Mucosa of rectum (tissue), 2 donors: ENCODE data around the gene RCOR1.

ENCODE experiments used
- H3K27ac ChIP-seq, 2 donors: one replicate each; pipeline ENCODE4 v1.7.0; 2013; ENCODE audit warnings: inconsistent platforms in 2 of 2, low read depth in 2 of 2, low read length in 2 of 2
- H3K27me3 ChIP-seq, 2 donors: one replicate each; pipeline ENCODE4 v1.7.0; 2013; ENCODE audit warnings: low read length in 2 of 2; ENCODE audit not compliant: control insufficient read depth in 2 of 2, insufficient read depth in 2 of 2
- H3K36me3 ChIP-seq, 2 donors: one replicate each; pipeline ENCODE4 v1.7.0; 2013; ENCODE audit warnings: low read length in 2 of 2; ENCODE audit not compliant: control insufficient read depth in 2 of 2, insufficient read depth in 2 of 2
- H3K4me1 ChIP-seq, 2 donors: one replicate each; pipeline ENCODE4 v1.7.0; 2013; ENCODE audit warnings: low read length in 2 of 2, mild to moderate bottlenecking in 1 of 2; ENCODE audit not compliant: control insufficient read depth in 2 of 2, insufficient read depth in 2 of 2
- H3K4me3 ChIP-seq, 2 donors: one replicate each; pipeline ENCODE4 v1.7.0; 2013; ENCODE audit warnings: low read length in 2 of 2
- H3K9ac ChIP-seq, 2 donors: one replicate each; pipeline ENCODE4 v1.7.0; 2013; ENCODE audit warnings: low read length in 2 of 2, low read depth in 1 of 2, mild to moderate bottlenecking in 1 of 2
- H3K9me3 ChIP-seq, 2 donors: one replicate each; pipeline ENCODE4 v1.7.0; 2013; ENCODE audit warnings: low read length in 2 of 2; ENCODE audit not compliant: control insufficient read depth in 2 of 2
- donor health status: healthy.
- donor health status: Normal muscosa, but diverticular disease.

Gene RCOR1

DNA sequence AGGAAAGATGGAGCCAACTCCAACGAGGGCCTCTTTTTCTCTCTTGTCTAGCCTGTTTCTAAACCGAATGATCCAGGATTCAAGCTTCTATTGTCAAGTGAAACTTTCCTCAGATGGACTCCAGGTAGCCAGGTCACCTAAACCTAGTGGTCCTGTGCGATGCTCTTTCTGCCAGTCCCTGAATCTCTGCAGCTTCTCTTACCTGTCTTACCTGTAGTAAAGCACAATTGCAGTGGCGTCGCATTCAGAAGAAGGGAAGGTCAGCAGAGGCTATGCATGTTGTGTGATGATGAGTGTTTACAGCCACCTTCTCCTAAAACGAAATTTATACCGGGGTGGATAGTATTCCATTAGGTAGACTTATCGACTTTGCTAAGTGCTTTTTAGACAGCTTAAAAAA lies 137.4 kb downstream of the RCOR1 start:
- Histone ChIP-seq H3K27ac (no peak overlapping the region), H3K4me1 (no peaks in the 10 kb centered on the region), H3K4me3 (no peak overlapping the region), H3K9ac (no peak overlapping the region), H3K9me3 (no peaks in the 10 kb centered on the region), H3K27me3 (no peaks in the 10 kb centered on the region), H3K36me3 (peaks cover 26 to 43% of the 10 kb centered on the region in 2 donors)

DNA sequence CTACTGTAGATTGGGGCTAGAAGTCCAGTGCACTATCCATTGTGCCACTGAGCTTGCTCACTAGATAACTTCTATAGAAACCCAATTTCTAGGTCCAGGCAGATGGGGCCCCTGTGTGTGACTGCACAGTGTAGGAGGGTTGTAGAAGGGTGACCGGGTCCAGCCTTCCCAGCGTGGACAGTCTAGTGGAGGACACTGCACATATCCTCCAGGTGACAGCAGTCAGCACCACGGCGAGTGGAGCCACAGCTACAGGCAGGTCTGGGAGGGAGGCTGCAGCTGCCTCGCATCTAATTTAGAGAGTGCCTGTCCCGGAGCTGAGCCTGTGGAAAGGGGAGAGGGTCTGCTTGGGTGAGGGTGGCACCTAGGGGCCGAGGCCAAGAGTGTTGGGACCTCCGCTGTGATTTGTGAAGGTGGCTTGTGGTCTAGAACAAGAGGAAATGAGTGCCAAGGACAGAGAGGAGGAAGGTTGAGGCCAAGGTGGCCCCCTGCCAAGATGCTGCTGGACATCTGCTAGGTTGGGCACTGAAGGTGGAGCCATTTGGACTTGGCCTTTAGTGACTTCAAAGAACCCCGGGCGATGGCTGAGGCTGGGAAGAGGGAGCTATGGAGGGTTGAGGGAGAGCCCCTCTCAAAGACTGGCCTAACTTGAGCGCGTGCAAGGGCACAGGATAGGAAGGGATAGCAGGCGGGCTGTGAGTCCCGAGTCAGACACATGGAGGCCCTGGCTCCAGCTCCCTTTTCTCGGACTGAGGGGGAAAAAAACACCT lies 138.8 kb downstream of the RCOR1 start:
- H3K36me3 ChIP-seq = peaks cover 21 to 38% of the 10 kb centered on the region in 2 donors
- H3K4me3 ChIP-seq = no peak overlapping the region
- no peaks in the 10 kb centered on the region for H3K27me3 ChIP-seq
- no peak overlapping the region for H3K27ac ChIP-seq
- H3K9ac ChIP-seq = no peak overlapping the region
- H3K9me3 ChIP-seq = no peaks in the 10 kb centered on the region
- no peaks in the 10 kb centered on the region for H3K4me1 ChIP-seq

DNA sequence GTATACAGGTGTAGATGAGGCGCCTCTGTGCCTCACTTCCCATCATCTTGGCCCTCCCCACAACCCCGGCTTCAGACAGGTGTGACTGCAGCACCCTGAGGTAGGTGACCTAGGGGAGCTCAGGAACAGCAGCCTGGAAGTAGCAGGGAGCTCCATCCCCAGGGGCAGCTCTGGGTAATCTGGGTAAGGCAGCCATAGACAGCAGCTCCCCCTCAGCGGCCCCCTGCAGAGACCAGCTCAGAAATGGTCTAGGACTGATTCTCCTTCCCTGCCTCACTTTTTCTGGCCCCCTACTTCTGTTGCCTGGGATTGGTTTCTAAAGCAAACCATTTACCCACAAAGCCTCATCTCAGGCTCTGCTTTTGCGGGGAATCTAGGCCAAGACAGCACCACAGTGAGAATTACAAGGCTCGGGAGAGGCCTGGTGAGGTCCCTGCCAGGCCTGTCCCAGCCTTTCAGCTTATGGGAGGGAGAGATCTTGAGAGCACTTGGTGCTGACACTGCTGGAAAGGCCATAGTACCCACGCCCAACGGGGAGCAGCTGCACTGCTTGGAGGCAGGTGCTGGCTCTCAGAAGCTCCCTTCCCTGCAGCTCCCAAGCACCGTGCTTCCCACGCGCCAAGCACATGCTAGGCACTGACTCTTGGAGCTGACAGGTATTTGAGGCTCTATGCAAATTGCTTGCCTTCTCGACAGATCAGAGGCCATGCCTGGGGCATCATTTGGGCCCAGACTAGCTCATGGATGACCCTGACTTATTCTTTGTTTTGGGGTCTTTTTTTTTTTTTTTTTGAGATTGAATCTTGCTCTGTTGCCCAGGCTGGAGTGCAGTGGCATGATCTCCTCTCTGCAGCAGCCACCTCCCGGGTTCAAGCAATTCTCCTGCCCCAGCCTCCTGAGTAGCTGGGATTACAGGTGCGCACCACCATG lies 139.7 kb downstream of the RCOR1 start:
- Histone ChIP-seq H3K4me1 (no peaks in the 10 kb centered on the region), H3K36me3 (peaks cover 19 to 33% of the 10 kb centered on the region in 2 donors), H3K9me3 (no peaks in the 10 kb centered on the region), H3K27ac (no peak overlapping the region), H3K27me3 (no peaks in the 10 kb centered on the region), H3K9ac (no peak overlapping the region), H3K4me3 (no peak overlapping the region)

DNA sequence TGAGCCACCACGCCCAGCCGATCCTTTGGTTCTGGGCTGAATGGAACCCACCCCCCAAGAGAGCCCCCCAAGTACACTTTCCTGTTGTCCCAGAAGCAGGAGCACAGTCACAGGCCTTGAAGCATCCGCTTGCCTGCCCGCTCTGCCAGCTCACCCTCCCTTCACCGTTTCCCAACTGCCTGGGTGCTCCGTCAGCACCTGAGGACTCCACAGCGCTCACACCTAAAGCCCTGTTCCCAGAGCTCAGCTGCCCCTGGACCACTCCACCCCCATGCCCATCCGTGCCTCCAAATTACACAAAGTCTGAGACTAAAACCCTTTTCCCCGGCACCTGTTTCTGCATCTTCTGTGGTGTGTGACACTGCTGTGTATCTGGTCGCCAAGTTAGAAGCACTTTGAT lies 140.5 kb downstream of the RCOR1 start:
- H3K4me3 ChIP-seq = no peak overlapping the region
- H3K36me3 ChIP-seq = peaks cover 17 to 26% of the 10 kb centered on the region in 2 donors
- no peaks in the 10 kb centered on the region for H3K27me3 ChIP-seq
- H3K27ac ChIP-seq = no peak overlapping the region
- no peaks in the 10 kb centered on the region for H3K4me1 ChIP-seq
- H3K9ac ChIP-seq = no peak overlapping the region
- H3K9me3 ChIP-seq = no peaks in the 10 kb centered on the region

DNA sequence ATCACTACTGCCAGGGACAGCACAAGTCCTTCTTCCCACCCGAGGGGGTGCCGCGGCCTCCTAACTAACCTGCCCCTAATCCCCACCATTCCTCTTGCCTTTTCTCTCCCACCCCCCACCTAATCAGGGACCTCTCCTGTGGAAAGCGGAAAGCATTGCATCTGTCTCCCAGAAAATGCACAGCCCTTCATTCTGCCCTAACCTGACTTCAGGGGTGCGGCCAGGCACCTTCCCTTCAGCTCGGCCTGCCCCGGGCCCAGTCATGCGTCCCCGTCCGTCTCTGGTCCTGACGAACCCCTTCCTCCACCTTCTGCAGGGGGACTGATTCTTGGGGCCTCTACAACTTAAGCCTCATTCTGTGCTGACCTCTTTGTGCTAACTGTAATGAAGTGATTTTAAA lies 140.9 kb downstream of the RCOR1 start:
- no peak overlapping the region for H3K4me3 ChIP-seq
- no peak overlapping the region for H3K27ac ChIP-seq

DNA sequence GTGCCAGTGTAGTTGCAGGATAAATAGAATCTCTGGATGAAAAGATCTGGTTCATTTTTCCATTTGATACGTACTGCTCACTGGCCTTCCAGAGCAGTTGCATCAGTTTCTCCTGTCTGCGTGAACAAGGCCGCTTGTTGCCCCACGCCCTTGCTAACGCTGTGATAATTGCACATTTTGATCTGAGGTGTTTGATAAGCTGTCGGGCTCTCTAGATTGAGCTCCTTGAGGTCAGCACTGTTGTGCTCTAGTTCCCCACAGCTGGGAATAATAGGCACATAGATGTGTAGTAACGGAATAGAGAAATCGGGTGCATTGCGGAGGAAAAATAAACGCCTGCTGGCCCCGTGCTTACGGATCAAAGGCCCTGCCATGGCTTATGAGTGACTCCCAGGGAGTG lies 142.0 kb downstream of the RCOR1 start:
- Histone ChIP-seq H3K27ac (no peak overlapping the region), H3K4me3 (no peak overlapping the region), H3K27me3 (no peaks in the 10 kb centered on the region), H3K36me3 (peaks cover 12 to 18% of the 10 kb centered on the region in 2 donors), H3K4me1 (no peaks in the 10 kb centered on the region), H3K9me3 (no peaks in the 10 kb centered on the region), H3K9ac (no peak overlapping the region)

More for the DNA sequence above, 140.9 kb downstream of the RCOR1 start:
- Histone ChIP-seq H3K27me3 (no peaks in the 10 kb centered on the region), H3K36me3 (peaks cover 14 to 22% of the 10 kb centered on the region in 2 donors), H3K9ac (no peak overlapping the region), H3K4me1 (no peaks in the 10 kb centered on the region), H3K9me3 (no peaks in the 10 kb centered on the region)

DNA sequence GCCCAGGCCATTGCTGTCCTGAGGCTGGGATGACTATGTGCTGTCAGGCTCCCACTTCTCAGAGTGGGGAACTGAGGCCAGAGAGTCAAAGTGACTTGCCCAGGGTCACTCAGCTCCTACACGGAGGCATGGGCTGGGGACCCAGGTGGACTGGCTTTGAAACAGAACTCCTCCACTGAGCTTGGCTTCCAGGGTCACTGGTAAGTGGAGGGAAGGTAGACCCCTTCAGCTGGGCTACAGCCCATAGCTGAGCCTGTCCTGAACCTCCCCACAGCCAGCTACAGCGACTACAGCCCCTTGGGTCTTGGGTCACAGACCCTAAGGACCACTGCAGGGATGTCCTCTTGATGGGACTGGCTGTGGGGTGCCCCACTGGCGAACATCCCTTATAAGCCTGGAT lies 144.5 kb downstream of the RCOR1 start:
- Histone ChIP-seq H3K27me3 (no peaks in the 10 kb centered on the region), H3K4me1 (no peaks in the 10 kb centered on the region), H3K36me3 (peaks cover 6 to 7% of the 10 kb centered on the region in 2 donors), H3K4me3 (no peak overlapping the region), H3K27ac (no peak overlapping the region), H3K9ac (no peak overlapping the region), H3K9me3 (no peaks in the 10 kb centered on the region)

DNA sequence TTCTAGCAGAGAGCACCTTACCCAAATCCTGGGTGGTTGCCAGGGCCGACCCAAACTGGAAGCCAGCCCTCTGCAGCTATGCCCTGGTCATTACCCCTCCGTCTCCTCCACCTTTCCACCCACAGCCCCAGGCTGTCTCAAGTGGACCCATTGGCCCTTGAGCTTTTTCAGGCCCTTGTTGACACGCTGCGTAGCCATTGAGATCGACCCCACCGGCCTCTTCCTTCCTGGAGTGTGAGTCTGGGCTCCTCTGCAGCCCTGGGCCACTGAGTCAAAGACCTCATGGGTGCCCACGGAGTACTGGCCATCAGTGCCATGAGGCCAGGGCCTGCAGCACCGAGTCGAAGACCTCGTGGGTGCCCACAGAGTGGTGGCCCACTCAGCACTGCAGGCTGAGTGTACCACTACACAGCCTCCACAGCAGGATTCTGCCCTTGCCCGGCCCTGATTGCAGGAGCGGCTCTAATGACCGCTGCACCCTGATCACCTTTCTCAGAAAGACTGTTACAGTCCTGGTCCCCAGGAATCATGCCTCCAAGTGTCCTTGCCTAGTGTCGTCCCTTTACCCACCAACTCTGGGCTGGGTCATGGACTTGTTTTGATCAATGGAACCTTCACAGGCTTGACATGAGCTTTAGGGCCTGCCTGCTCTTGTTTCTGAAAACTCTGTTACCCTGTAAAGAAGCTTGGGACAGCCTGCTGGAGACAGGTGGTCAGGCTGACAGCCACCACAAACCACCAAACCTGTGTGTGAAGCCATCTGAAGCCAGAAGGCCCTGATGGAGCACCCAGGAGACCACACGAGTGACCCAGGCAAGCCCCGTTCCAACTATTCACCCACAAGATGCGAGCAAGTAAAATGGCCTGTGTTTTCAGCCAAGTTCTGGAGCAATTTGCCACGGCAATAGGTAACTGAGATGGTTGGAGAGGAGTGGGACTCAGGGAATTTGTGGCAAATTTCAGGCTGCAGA lies 145.2 kb downstream of the RCOR1 start:
- no peaks in the 10 kb centered on the region for H3K27me3 ChIP-seq
- peaks cover 0 to 2% of the 10 kb centered on the region in 2 donors for H3K9me3 ChIP-seq
- H3K4me1 ChIP-seq = no peaks in the 10 kb centered on the region
- H3K9ac ChIP-seq = no peak overlapping the region
- no peak overlapping the region for H3K4me3 ChIP-seq
- peaks cover 5 to 6% of the 10 kb centered on the region in 2 donors for H3K36me3 ChIP-seq
- no peak overlapping the region for H3K27ac ChIP-seq

DNA sequence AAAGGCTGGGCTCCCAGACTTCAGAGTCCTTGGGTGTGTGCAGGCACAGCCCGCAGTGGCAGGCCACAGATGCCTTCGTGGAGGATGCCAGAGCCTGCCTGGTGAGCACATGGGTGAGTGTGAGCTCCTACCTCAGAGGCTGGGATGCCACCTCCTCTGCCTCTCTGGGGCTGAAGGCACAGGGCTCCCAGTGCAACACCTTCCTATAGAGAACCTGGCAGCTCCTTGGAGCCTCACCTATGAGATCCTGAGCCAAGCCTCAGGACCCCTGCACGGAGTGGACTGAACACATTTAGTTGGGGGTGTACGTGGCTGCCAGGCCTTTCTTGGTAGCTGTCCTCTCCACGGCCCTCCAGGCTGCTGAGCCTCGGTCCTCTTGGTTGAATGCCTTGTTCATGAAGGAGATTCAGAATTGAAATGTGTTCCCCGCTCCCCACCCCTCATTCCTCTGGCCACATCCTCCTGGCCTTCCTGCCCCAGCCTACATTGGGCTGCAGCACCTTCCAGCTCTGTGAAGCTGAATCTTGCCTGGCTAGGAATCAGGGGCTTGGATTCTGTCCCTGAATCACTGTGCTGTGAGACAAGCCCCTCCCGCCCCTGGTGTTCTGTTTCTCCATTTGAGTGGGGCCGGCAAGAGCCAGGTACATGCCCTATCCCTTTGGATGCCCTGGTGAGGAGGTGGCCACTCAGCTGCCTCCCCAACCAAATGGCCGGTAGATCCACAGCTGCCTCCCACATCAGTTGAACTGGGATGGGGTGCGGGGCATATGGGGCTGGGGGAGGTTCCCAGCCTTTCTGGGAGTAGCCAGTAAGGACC lies 146.1 kb downstream of the RCOR1 start:
- Histone ChIP-seq H3K4me3 (no peak overlapping the region), H3K9ac (no peak overlapping the region), H3K9me3 (peaks cover 0 to 2% of the 10 kb centered on the region in 2 donors), H3K27me3 (no peaks in the 10 kb centered on the region), H3K4me1 (no peaks in the 10 kb centered on the region), H3K36me3 (peaks cover 5 to 6% of the 10 kb centered on the region in 2 donors), H3K27ac (no peak overlapping the region)
